Measurements from ENCODE around the gene WDR86.

Gene WDR86

GRCh38 chr7:151439855-151440798, 30.3 kb upstream of the WDR86 start, which contains the start of gene CRYGN:
Gene CRYGN (minus strand): TSS chr7:151440141. CDS start chr7:151439917, 224 bp downstream.
- no peak for DNase-seq (ENCODE audit: low read depth)

- DNase-seq (ENCODE audit: low read depth): no peak
Measured at GRCh38 chr7:151438864-151439601, 29.2 kb upstream of the WDR86 start.

- no peak for DNase-seq (ENCODE audit: low read depth)
Measured at GRCh38 chr7:151437866-151438516, 28.2 kb upstream of the WDR86 start.

GRCh38 chr7:151437159-151437553, 27.3 kb upstream of the WDR86 start:
- DNase-seq (ENCODE audit: low read depth): no peak

- DNase-seq (ENCODE audit: low read depth): no peak
Measured at GRCh38 chr7:151436446-151437158, 26.8 kb upstream of the WDR86 start.

GRCh38 chr7:151435971-151436370, 26.1 kb upstream of the WDR86 start:
- no peak for DNase-seq (ENCODE audit: low read depth)

GRCh38 chr7:151435103-151435916, 25.5 kb upstream of the WDR86 start:
- DNase-seq (ENCODE audit: low read depth): no peak

GRCh38 chr7:151434549-151434948, 24.7 kb upstream of the WDR86 start:
- no peak for DNase-seq (ENCODE audit: low read depth)

- DNase-seq (ENCODE audit: low read depth): no peak
Measured at GRCh38 chr7:151433721-151434400, 24.0 kb upstream of the WDR86 start.

- DNase-seq (ENCODE audit: low read depth): no peak
Measured at GRCh38 chr7:151432658-151433521, 23.1 kb upstream of the WDR86 start.

GRCh38 chr7:151431768-151432311, 22.0 kb upstream of the WDR86 start:
- no peak for DNase-seq (ENCODE audit: low read depth)

- DNase-seq (ENCODE audit: low read depth): no peak
Measured at GRCh38 chr7:151431281-151431767, 21.5 kb upstream of the WDR86 start.

- no peak for DNase-seq (ENCODE audit: low read depth)
Measured at GRCh38 chr7:151430391-151431205, 20.8 kb upstream of the WDR86 start.

GRCh38 chr7:151429560-151430331, 19.9 kb upstream of the WDR86 start:
- DNase-seq (ENCODE audit: low read depth): no peak

- no peak for DNase-seq (ENCODE audit: low read depth)
Measured at GRCh38 chr7:151429237-151429559, 19.4 kb upstream of the WDR86 start.

- DNase-seq (ENCODE audit: low read depth): no peak
Measured at GRCh38 chr7:151428378-151429236, 18.8 kb upstream of the WDR86 start.

Data from GM04504 (cell line).